ENCODE measurements around the gene SFN. TPM values are rescaled to one million over a fixed set of nuclear protein-coding genes. Genes with fewer than 3 reads are reported as not detected.
"Not testable (repeated sequence)": the region's sequence is repeated elsewhere in the genome, so short reads cannot be mapped to it uniquely, and the experiment has no call there.

Gene SFN
- total RNA-seq, 2 experiments from 2014 or later: 0.43 TPM; not detected in 1

DNA sequence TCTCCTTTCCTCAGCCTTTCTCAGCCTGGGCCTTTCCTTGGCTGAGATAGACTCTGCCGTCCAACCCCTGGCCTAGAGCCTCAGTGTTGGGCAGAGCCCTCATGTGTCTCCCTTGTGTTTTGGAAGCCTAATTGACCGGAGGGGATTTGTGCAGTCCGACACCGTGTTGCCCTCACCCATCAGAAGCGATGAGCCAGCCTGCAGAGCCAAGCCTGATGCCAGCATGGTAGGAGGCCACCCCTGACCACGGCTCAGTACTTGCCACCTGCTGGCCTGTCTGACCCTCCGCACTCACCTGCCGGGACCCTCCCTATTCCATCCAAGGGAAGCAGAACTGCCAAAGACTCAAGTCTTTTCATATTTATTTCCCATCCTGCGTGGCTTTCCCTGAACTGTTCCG is 9.3 kb upstream of the SFN start:
- no peak overlapping the region for H3K27ac Mint-ChIP-seq
- no peak for DNase-seq
- no peak overlapping the region for H3K4me3 Mint-ChIP-seq
- H3K27me3 Mint-ChIP-seq: no peaks in the 10 kb centered on the region
- H3K36me3 Mint-ChIP-seq: peaks cover 12% of the 10 kb centered on the region
- H3K4me1 Mint-ChIP-seq: peaks cover 5% of the 10 kb centered on the region
- H3K9me3 Mint-ChIP-seq: no peaks in the 10 kb centered on the region

GRCh38 chr1:26854906-26855305 is 8.0 kb upstream of the SFN start:
- no peak overlapping the region for H3K4me3 Mint-ChIP-seq
- H3K27ac Mint-ChIP-seq: no peak overlapping the region
- no peak for DNase-seq
- no peaks in the 10 kb centered on the region for H3K27me3 Mint-ChIP-seq
- H3K9me3 Mint-ChIP-seq: no peaks in the 10 kb centered on the region
- peaks cover 12% of the 10 kb centered on the region for H3K36me3 Mint-ChIP-seq
- H3K4me1 Mint-ChIP-seq: peaks cover 5% of the 10 kb centered on the region

DNA sequence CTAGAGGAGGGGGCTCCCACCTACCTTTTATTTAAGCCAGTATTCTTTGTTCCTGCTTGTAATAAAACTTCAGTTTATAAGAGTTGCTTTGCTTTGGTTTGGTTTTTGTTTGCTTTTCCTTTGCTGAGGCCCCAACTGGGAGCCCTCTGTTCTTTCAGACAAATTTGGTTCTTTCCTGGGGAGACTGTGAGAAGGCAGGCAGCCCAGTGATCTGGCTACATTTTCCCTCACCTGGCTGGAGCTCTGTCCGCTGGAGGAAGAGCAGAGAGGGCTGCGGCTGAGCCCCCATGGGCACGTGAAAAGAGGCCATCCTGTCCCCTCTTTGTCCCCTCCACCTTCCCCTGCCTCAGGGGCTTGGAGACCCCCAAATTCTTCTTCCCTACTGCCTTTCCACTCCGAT is 7.3 kb upstream of the SFN start:
- peaks cover 5% of the 10 kb centered on the region for H3K4me1 Mint-ChIP-seq
- no peak overlapping the region for H3K4me3 Mint-ChIP-seq
- DNase-seq: no peak
- H3K9me3 Mint-ChIP-seq: no peaks in the 10 kb centered on the region
- peaks cover 12% of the 10 kb centered on the region for H3K36me3 Mint-ChIP-seq
- no peak overlapping the region for H3K27ac Mint-ChIP-seq
- H3K27me3 Mint-ChIP-seq: no peaks in the 10 kb centered on the region

- Mint-ChIP-seq H3K27me3 (no peaks in the 10 kb centered on the region), H3K4me3 (no peak overlapping the region), H3K27ac (no peak overlapping the region), H3K9me3 (no peaks in the 10 kb centered on the region), H3K36me3 (peaks cover 12% of the 10 kb centered on the region), H3K4me1 (peaks cover 5% of the 10 kb centered on the region)
- DNase-seq: no peak
These were observed 6.8 kb upstream of the SFN start for GRCh38 chr1:26856181-26856580.

DNA sequence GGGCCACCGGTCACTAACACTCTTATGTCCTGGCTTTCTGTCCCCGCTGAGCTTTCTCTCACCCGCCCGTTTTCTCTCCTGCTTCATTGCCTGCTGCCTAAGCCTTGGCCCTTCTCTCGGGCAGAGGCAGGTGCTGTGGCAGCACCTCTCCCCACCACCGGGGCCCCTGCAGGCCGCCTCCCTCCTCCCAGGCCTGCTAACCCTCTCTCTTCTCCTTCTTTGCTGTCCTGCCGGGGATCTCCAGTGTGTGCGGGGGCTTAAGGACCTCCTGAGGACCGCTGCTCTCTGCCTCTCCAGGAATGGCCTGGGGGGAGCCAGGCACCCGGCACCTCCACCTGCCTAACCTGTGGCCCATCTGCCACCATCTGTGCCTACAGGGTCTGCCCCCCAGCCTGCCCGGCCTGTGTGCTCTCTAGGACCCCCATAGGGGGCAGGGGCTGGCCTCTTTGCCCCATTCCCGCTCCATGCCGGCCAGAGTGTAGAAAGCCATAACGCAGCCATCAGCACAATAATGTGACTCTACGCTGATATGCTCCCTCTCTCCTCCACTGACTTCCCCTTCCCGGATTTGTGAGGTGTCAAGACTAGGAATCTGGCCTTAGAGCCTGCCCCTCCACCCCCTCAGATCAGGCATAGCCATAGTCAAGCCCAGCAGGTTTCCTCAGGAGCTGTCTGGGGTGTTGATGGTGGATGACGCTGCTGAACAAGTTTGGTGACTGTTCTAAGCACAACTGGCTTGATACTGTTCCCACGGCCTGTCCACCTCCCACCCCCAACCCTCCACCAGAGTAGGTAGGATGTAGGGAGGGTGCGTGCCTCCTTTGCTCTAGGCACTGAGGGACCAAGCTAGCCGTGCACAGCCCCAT is 6.1 kb upstream of the SFN start:
- Mint-ChIP-seq H3K36me3 (peaks cover 9% of the 10 kb centered on the region), H3K4me3 (no peak overlapping the region), H3K27ac (no peak overlapping the region), H3K27me3 (no peaks in the 10 kb centered on the region), H3K4me1 (peaks cover 2% of the 10 kb centered on the region), H3K9me3 (no peaks in the 10 kb centered on the region)
- DNase-seq: no peak

- no peak for DNase-seq
- no peak overlapping the region for H3K4me3 Mint-ChIP-seq
- H3K4me1 Mint-ChIP-seq: peaks cover 5% of the 10 kb centered on the region
- H3K9me3 Mint-ChIP-seq: no peaks in the 10 kb centered on the region
- no peaks in the 10 kb centered on the region for H3K27me3 Mint-ChIP-seq
- peaks cover 9% of the 10 kb centered on the region for H3K36me3 Mint-ChIP-seq
- no peak overlapping the region for H3K27ac Mint-ChIP-seq
These were observed 5.4 kb upstream of the SFN start for GRCh38 chr1:26857473-26858060.

DNA sequence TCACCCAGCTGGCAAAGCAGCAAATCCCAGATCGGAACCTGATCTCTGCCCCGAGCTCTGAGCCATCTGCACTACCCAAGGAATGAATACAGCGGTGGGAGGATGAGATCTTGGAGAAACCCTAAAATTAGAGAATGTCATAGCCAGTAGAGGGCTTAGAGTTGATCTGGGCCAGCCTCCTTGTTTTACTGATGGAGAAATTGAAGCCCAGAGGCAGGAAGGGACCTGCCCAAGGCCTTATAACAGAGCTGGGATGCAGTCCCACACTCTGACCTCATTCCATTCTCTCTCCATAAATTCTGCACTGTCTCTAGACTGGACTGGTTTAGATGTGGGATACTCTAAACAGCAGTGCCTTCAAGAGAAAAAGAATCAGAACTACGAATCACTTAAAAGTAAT is 4.8 kb upstream of the SFN start:
- Mint-ChIP-seq H3K4me3 (no peak overlapping the region), H3K9me3 (no peaks in the 10 kb centered on the region), H3K4me1 (peaks cover 7% of the 10 kb centered on the region), H3K27me3 (no peaks in the 10 kb centered on the region), H3K36me3 (peaks cover 4% of the 10 kb centered on the region), H3K27ac (no peak overlapping the region)
- no peak for DNase-seq

GRCh38 chr1:26858891-26859640 is 3.9 kb upstream of the SFN start:
- H3K4me3 Mint-ChIP-seq: no peak overlapping the region
- no peak for DNase-seq
- peaks cover 13% of the 10 kb centered on the region for H3K4me1 Mint-ChIP-seq
- no peaks in the 10 kb centered on the region for H3K36me3 Mint-ChIP-seq
- H3K27ac Mint-ChIP-seq: no peak overlapping the region
- H3K9me3 Mint-ChIP-seq: no peaks in the 10 kb centered on the region
- H3K27me3 Mint-ChIP-seq: no peaks in the 10 kb centered on the region

GRCh38 chr1:26861286-26861701 is 1.7 kb upstream of the SFN start:
- no peak for DNase-seq
- Mint-ChIP-seq H3K4me3 (no peak overlapping the region), H3K27me3 (no peaks in the 10 kb centered on the region), H3K4me1 (peaks cover 21% of the 10 kb centered on the region), H3K27ac (no peak overlapping the region), H3K36me3 (no peaks in the 10 kb centered on the region), H3K9me3 (no peaks in the 10 kb centered on the region)

DNA sequence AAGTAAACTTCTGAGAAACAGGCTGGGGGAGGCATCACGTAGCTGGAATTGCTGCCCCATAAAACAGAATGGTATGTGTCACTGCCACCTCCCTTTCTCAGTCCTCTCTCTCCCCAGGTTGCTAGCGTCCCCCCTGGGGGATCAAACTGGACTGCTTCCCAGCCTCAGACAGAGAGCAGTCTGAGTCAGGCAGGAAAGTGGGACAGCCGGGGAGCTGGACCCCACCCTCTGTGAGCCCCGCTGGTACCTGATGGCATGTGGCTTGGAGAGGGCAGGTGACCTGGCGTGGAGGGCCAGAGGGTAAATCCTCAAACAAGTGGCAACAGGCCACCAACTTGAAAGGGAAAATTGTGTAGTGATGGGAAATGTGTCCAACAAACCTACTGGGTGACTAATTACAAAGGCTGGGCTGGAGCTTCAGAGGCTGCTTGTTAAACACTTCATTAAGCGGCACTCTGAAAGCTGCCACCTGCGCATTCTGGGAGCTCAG is 1.0 kb upstream of the SFN start:
- no peak overlapping the region for H3K4me3 Mint-ChIP-seq
- no peaks in the 10 kb centered on the region for H3K9me3 Mint-ChIP-seq
- H3K36me3 Mint-ChIP-seq: no peaks in the 10 kb centered on the region
- H3K4me1 Mint-ChIP-seq: peaks cover 21% of the 10 kb centered on the region
- no peak overlapping the region for H3K27ac Mint-ChIP-seq
- no peaks in the 10 kb centered on the region for H3K27me3 Mint-ChIP-seq
- no peak for DNase-seq

DNA sequence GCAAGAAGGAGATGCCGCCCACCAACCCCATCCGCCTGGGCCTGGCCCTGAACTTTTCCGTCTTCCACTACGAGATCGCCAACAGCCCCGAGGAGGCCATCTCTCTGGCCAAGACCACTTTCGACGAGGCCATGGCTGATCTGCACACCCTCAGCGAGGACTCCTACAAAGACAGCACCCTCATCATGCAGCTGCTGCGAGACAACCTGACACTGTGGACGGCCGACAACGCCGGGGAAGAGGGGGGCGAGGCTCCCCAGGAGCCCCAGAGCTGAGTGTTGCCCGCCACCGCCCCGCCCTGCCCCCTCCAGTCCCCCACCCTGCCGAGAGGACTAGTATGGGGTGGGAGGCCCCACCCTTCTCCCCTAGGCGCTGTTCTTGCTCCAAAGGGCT is 732 bp downstream of the SFN start:
- H3K27ac Mint-ChIP-seq: no peak overlapping the region

GRCh38 chr1:26864610-26865480 is 1.9 kb downstream of the SFN start:
- Mint-ChIP-seq H3K9me3 (no peaks in the 10 kb centered on the region), H3K27me3 (no peaks in the 10 kb centered on the region), H3K4me3 (peak overlapping the region; percentile 92), H3K27ac (peak overlapping the region; percentile 92), H3K4me1 (peaks cover 21% of the 10 kb centered on the region), H3K36me3 (no peaks in the 10 kb centered on the region)
- peak; percentile 99 for DNase-seq

More for the DNA sequence above, 732 bp downstream of the SFN start:
- Mint-ChIP-seq H3K36me3 (no peaks in the 10 kb centered on the region), H3K9me3 (no peaks in the 10 kb centered on the region), H3K4me1 (peaks cover 21% of the 10 kb centered on the region), H3K4me3 (peak overlapping the region; percentile 92), H3K27me3 (no peaks in the 10 kb centered on the region)
- DNase-seq: no peak

GRCh38 chr1:26873097-26873496 is 10.1 kb downstream of the SFN start:
- not testable (repeated sequence) for H3K9me3 Mint-ChIP-seq, H3K4me3 Mint-ChIP-seq, H3K4me1 Mint-ChIP-seq, DNase-seq, H3K27ac Mint-ChIP-seq, H3K36me3 Mint-ChIP-seq, H3K27me3 Mint-ChIP-seq

GRCh38 chr1:26874896-26875295 is 11.9 kb downstream of the SFN start:
- Mint-ChIP-seq H3K36me3 (peaks cover 5% of the 10 kb centered on the region), H3K27ac (no peak overlapping the region), H3K27me3 (no peaks in the 10 kb centered on the region), H3K4me3 (no peak overlapping the region), H3K4me1 (no peaks in the 10 kb centered on the region), H3K9me3 (no peaks in the 10 kb centered on the region)
- DNase-seq: no peak
